Esophagus squamous epithelium (tissue), 5 donors: ENCODE data around the gene UVRAG. TPM values are rescaled to one million over a fixed set of nuclear protein-coding genes. Genes with fewer than 3 reads are reported as not detected.

Source experiments
- DNase-seq: peaks from one replicate; lab custom pipeline; 2025; lab: John Stamatoyannopoulos, UW
- H3K27ac ChIP-seq, 4 donors: fragments of 200-600 bp; sonication (generic); one replicate each; pipeline ENCODE4 v1.5.1; 2016 to 2019; ENCODE audit warnings: mild to moderate bottlenecking in 1 of 4
- H3K27me3 ChIP-seq, 4 donors: fragments of 200-600 bp; sonication (generic); 1 replicate in 3 of 4; 2 replicates in 1 of 4; pipeline versions ENCODE4 v1.5.1 to v1.6.0; 2017 to 2021; ENCODE audit warnings: antibody characterized with exemption in 1 of 4
- H3K36me3 ChIP-seq, 3 donors: fragments of 200-600 bp; sonication (generic); one replicate each; pipeline ENCODE4 v1.5.1; 2016 to 2019
- H3K4me1 ChIP-seq, 3 donors: fragments of 200-600 bp; sonication (generic); one replicate each; pipeline ENCODE4 v1.5.1; 2017 to 2019
- H3K4me3 ChIP-seq, 4 donors: fragments of 200-600 bp; sonication (generic); 1 replicate in 3 of 4; 2 replicates in 1 of 4; pipeline ENCODE4 v1.5.1; 2016 to 2019; ENCODE audit warnings: mild to moderate bottlenecking in 2 of 4, moderate library complexity in 1 of 4
- H3K9me3 ChIP-seq, 3 donors: fragments of 200-600 bp; sonication (generic); one replicate each; pipeline ENCODE4 v1.5.1; 2016 to 2019
- CTCF ChIP-seq, 6 experiments: fragments of 450-650 bp in 4 of 6; fragments of 200-600 bp in 2 of 6; sonication (generic) in 2 of 6; IDR thresholded peaks; one replicate each; pipeline ENCODE4 v1.5.1; 2016 to 2019; ENCODE audit warnings: antibody characterized with exemption in 6 of 6, mild to moderate bottlenecking in 4 of 6, moderate library complexity in 4 of 6
- POLR2A ChIP-seq, 4 donors: fragments of 450-650 bp; IDR thresholded peaks; one replicate each; pipeline ENCODE4 v1.6.1; 2017; ENCODE audit warnings: antibody characterized with exemption in 4 of 4, mild to moderate bottlenecking in 4 of 4, moderate library complexity in 3 of 4
- WGBS, 2 donors: methylation state at CpG; one replicate each; pipeline ENCODE4 v1.1.5; 2018; 5-methylcytosine and 5-hydroxymethylcytosine counted together
- intact Hi-C: fragments of 100-400 bp; cut with DNase I; formaldehyde crosslinking; loops from one replicate; pipeline ENCODE4 v1.15.0; 2022
- total RNA-seq, 4 donors: library from RNA; depleted of rRNA; stranded (reverse); fragments of >200 nt; gene quantifications; one replicate each; pipeline ENCODE4 v1.1.0, GENCODE V29; 2016
- donor health status: DM: yes; HTN: yes; CAD: no.

Gene UVRAG
- total RNA-seq, 4 donors from 2014 or later, result 3.5 to 15.4 (median 8.5) TPM

GRCh38 chr11:75945446-75945845 lies 130.4 kb downstream of the UVRAG start:
- no peak for TF ChIP-seq POLR2A (IDR thresholded peaks at IDR 0.05)
- no peak for TF ChIP-seq CTCF (IDR thresholded peaks at IDR 0.05)
- intact Hi-C loops, result no loop called here
- Histone ChIP-seq H3K4me3 (no peak overlapping the region), H3K27ac (no peak overlapping the region), H3K36me3 (no peaks in the 10 kb centered on the region), H3K9me3 (no peaks in the 10 kb centered on the region), H3K4me1 (peaks cover 0 to 11% (median 3%) of the 10 kb centered on the region in 3 donors), H3K27me3 (no peaks in the 10 kb centered on the region)
- 72 to 92% methylated on average over 1 of the region's 1 CpG for WGBS, 2 donors
- no peak for DNase-seq

- intact Hi-C loops, result no loop called here
- Histone ChIP-seq H3K27me3 (no peaks in the 10 kb centered on the region), H3K9me3 (no peaks in the 10 kb centered on the region), H3K27ac (peak overlapping the region in 1 of 4 donors; percentile 44), H3K36me3 (no peaks in the 10 kb centered on the region), H3K4me1 (peaks cover 0 to 11% (median 3%) of the 10 kb centered on the region in 3 donors), H3K4me3 (no peak overlapping the region)
- TF ChIP-seq POLR2A (IDR thresholded peaks at IDR 0.05) (no peak), CTCF (IDR thresholded peaks at IDR 0.05) (no peak)
- 76 to 90% methylated on average over 2 of the region's 2 CpGs for WGBS, 2 donors
- DNase-seq, result no peak
Measured at GRCh38 chr11:75945947-75946346, 130.9 kb downstream of the UVRAG start.

- 81 to 82% methylated on average over 8 of the region's 8 CpGs for WGBS, 2 donors
- intact Hi-C loops, result no loop called here
- no peak for TF ChIP-seq CTCF (IDR thresholded peaks at IDR 0.05)
- TF ChIP-seq POLR2A (IDR thresholded peaks at IDR 0.05), result no peak
Measured at GRCh38 chr11:75946531-75947530, 131.8 kb downstream of the UVRAG start.

GRCh38 chr11:75949023-75949672 lies 134.1 kb downstream of the UVRAG start:
- 81 to 83% methylated on average over 6 of the region's 6 CpGs for WGBS, 2 donors
- H3K4me3 ChIP-seq, result no peak overlapping the region
- no peaks in the 10 kb centered on the region for H3K27me3 ChIP-seq
- TF ChIP-seq CTCF (IDR thresholded peaks at IDR 0.05) (no peak), POLR2A (IDR thresholded peaks at IDR 0.05) (no peak)
- no peaks in the 10 kb centered on the region for H3K9me3 ChIP-seq
- intact Hi-C loops, result no loop called here
- peaks cover 0 to 11% (median 3%) of the 10 kb centered on the region in 3 donors for H3K4me1 ChIP-seq
- H3K36me3 ChIP-seq, result no peaks in the 10 kb centered on the region
- no peak for DNase-seq
- no peak overlapping the region for H3K27ac ChIP-seq

More at GRCh38 chr11:75946531-75947530, 131.8 kb downstream of the UVRAG start:
- no peak overlapping the region for H3K4me3 ChIP-seq
- H3K27ac ChIP-seq, result peak overlapping the region in 2 of 4 donors; percentile 44 to 51
- H3K4me1 ChIP-seq, result peaks cover 0 to 11% (median 3%) of the 10 kb centered on the region in 3 donors
- H3K27me3 ChIP-seq, result no peaks in the 10 kb centered on the region
- H3K9me3 ChIP-seq, result no peaks in the 10 kb centered on the region
- no peak for DNase-seq
- no peaks in the 10 kb centered on the region for H3K36me3 ChIP-seq
